GM10847 (cell line): ENCODE measurements around the gene PMS1.

Source experiments
- POLR2A ChIP-seq: IDR thresholded peaks from 2 replicates; pipeline ENCODE4 v1.6.1; 2011; ENCODE audit not compliant: insufficient read length; ENCODE audit errors: extremely low read depth

PMS1 gene

DNA sequence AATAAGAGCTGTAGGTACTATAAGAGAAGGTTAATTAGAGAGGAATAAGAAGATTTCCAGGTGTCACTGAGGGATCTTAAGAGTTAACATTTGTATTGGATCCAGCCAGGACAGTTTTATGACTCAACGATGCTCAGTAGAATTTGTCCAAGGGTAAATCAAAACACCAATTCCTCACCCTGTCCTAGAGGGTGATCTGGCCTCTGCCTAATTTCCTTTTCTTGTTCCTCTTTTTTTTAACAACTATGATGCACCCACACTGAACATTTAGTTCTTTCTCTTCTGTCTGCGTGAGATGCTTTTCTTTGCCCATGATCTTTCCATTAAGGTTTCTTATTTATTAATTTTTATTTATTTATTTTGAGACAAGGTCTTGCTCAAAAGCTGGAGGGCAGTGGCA is 92.0 kb downstream of the PMS1 start:
- TF ChIP-seq POLR2A, result no peak

DNA sequence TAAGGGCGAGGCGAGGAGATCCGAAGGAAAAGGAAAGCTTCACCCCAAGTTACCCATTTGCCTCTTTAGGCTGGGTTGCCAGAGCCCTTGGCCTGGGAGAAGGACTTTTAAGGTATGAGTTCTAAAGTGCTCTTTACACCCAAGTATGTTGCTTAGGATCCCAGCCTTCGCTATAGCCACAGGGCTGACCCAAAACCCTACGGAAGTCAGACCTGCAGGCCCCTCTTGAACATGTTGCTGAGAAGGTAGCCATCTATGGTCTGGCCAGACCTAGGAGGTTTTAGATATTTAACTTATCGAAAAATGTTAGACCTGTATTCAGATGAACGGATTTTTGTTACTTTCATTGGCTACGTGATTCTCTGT is 95.4 kb downstream of the PMS1 start:
- no peak for TF ChIP-seq POLR2A

GRCh38 chr2:189880429-189880828 is 96.2 kb downstream of the PMS1 start:
- TF ChIP-seq POLR2A, result no peak

- no peak for TF ChIP-seq POLR2A
Measured at GRCh38 chr2:189880832-189881492, 96.7 kb downstream of the PMS1 start.

GRCh38 chr2:189885368-189885767 is 101.1 kb downstream of the PMS1 start:
- no peak for TF ChIP-seq POLR2A

GRCh38 chr2:189896809-189897208 is 112.6 kb downstream of the PMS1 start:
- no peak for TF ChIP-seq POLR2A

DNA sequence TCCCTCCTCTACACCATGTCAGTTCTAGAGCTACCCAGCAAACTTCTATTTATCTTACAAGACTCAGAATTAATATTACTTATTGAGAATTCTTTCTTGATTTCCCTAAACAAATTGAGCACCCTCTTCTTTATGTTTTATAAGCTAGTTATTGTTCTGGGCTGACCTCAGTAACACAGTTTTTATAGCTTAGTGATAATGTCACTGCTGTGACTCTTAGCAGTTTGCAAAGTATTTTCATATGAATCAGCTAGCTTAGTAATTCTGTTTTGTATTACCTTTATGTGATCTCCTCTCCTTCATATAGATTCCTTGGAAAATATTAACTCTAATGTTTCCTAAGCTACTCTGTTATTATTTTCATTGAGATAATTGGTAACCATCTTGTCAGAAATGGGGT is 114.9 kb downstream of the PMS1 start:
- TF ChIP-seq POLR2A, result no peak

- no peak for TF ChIP-seq POLR2A
Measured at GRCh38 chr2:189900726-189901125, 116.5 kb downstream of the PMS1 start.

DNA sequence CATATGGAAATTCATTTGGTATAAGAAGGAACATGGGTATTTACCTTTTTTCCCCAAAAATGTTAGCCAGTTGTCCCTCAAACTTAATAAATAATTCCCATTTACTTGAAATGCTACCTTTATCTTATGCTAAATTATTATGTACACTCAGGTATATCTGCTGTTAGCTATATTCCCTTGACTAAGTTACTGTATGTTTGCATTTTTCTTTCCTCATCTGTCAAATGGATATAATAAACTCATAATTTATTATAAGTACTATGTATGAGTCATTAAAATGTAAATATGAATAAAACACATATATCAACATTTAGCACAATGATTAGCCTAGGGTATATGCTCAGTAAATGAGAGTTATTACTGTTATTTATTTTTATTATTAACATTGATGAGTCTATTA is 117.4 kb downstream of the PMS1 start:
- no peak for TF ChIP-seq POLR2A

GRCh38 chr2:189913821-189914220 is 129.6 kb downstream of the PMS1 start:
- TF ChIP-seq POLR2A, result no peak

- TF ChIP-seq POLR2A, result no peak
Measured at GRCh38 chr2:189916651-189917050, 132.4 kb downstream of the PMS1 start.
